ENCODE results near the gene TULP4.

Gene TULP4

DNA sequence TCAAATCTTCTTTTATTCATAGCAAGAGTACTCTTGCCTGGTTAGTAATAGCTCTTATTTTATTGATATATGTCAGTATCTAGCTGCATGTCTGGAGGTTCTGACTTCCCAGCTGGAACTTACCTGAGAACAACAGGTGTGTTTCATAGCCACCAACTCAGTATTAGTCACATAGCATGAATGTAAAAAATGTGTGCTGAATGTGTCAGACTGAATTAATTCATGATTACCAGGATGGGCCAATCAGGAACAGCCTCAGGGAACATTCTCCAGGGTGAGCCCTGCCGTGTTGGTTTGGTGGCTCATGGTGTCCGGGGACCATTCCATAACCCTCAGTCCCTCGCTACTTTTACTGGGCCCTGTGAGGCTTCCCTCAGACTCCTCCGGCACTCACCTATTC lies 99.7 kb downstream of the TULP4 start:
- H3K9ac ChIP-seq (ENCODE audit: low read depth in 1 of 2, low read length in 2 of 2) = no peak overlapping the region
- no peak overlapping the region for H3K27ac ChIP-seq (ENCODE audit: low read depth, low read length)
- no peaks in the 10 kb centered on the region for H3K27me3 ChIP-seq (ENCODE audit: control insufficient read depth in 1 of 2, insufficient read depth in 2 of 2, low read length in 2 of 2)
- H3K4me3 ChIP-seq (ENCODE audit: low read depth in 1 of 2, low read length in 2 of 2) = no peak overlapping the region
- no peaks in the 10 kb centered on the region for H3K9me3 ChIP-seq (ENCODE audit: control insufficient read depth in 1 of 2, low read length in 2 of 2)
- peaks cover 0 to 12% of the 10 kb centered on the region in 2 donors for H3K4me1 ChIP-seq (ENCODE audit: control insufficient read depth in 1 of 2, insufficient read depth in 2 of 2, low read length in 2 of 2)
- peaks cover 0 to 18% of the 10 kb centered on the region in 2 donors for H3K36me3 ChIP-seq (ENCODE audit: control insufficient read depth in 1 of 2, insufficient read depth in 2 of 2, low read length in 2 of 2)

- H3K4me1 ChIP-seq (ENCODE audit: control insufficient read depth in 1 of 2, insufficient read depth in 2 of 2, low read length in 2 of 2) = peaks cover 0 to 12% of the 10 kb centered on the region in 2 donors
- no peak overlapping the region for H3K9ac ChIP-seq (ENCODE audit: low read depth in 1 of 2, low read length in 2 of 2)
- H3K4me3 ChIP-seq (ENCODE audit: low read depth in 1 of 2, low read length in 2 of 2) = no peak overlapping the region
- H3K27me3 ChIP-seq (ENCODE audit: control insufficient read depth in 1 of 2, insufficient read depth in 2 of 2, low read length in 2 of 2) = no peaks in the 10 kb centered on the region
- H3K9me3 ChIP-seq (ENCODE audit: control insufficient read depth in 1 of 2, low read length in 2 of 2) = no peaks in the 10 kb centered on the region
- peaks cover 0 to 20% of the 10 kb centered on the region in 2 donors for H3K36me3 ChIP-seq (ENCODE audit: control insufficient read depth in 1 of 2, insufficient read depth in 2 of 2, low read length in 2 of 2)
- no peak overlapping the region for H3K27ac ChIP-seq (ENCODE audit: low read depth, low read length)
Measured at GRCh38 chr6:158413028-158413427, 100.8 kb downstream of the TULP4 start.

DNA sequence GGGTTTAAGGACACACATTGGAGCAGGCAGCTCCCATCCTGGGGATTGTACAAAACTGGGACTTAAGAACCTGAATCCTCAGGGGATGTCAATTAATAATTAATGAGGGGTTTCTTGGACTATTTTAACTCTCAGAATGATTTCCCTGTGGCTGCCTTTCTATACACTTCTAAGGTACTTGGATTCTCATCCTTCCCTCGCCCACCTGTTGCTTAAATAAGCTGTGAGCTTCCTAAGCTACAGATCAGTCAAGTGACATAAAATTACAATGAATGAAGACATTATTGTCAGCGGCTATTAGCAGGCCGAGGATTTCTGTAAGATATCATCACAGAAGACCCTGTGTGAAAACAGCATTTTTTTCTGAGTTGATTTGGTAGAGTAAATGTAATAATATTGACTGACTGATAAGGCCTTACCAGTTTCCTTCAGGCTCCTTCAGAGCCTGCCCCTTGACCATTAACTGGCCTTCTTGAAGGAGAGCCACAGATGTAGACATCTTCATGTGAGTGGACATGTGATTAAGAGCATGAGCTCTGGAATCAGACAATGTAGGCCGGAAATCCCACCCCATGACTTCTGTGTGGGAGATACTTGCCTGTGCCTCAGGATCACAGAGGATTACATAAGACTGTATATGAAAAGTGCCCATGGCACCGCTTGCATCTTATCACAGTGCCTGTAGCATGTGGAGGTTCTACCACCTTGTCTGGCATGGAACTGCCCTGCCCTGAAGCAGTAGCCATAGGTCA lies 101.7 kb downstream of the TULP4 start:
- peaks cover 0 to 20% of the 10 kb centered on the region in 2 donors for H3K36me3 ChIP-seq (ENCODE audit: control insufficient read depth in 1 of 2, insufficient read depth in 2 of 2, low read length in 2 of 2)
- H3K27ac ChIP-seq (ENCODE audit: low read depth, low read length) = no peak overlapping the region
- no peak overlapping the region for H3K9ac ChIP-seq (ENCODE audit: low read depth in 1 of 2, low read length in 2 of 2)
- no peaks in the 10 kb centered on the region for H3K9me3 ChIP-seq (ENCODE audit: control insufficient read depth in 1 of 2, low read length in 2 of 2)
- H3K4me3 ChIP-seq (ENCODE audit: low read depth in 1 of 2, low read length in 2 of 2) = no peak overlapping the region
- H3K4me1 ChIP-seq (ENCODE audit: control insufficient read depth in 1 of 2, insufficient read depth in 2 of 2, low read length in 2 of 2) = peaks cover 0 to 9% of the 10 kb centered on the region in 2 donors
- H3K27me3 ChIP-seq (ENCODE audit: control insufficient read depth in 1 of 2, insufficient read depth in 2 of 2, low read length in 2 of 2) = no peaks in the 10 kb centered on the region

DNA sequence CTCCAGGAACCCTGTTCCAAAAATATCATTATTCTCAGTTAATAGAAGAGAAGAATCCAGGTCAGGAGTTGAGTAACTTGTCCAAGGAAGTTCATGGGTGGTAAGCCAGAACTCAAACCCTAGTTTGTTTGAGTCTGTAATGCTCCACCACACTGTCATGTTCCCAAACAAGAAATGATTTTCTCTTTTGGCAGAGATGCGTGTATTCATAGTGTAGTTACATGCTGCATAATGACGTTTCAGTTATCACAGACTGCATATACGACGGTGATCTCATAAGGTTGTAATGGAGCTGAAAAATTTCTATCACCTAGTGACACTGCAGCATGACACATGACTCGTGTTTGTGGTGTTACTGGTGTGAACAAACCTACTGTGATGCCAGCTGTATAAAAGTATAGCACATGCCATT lies 102.6 kb downstream of the TULP4 start:
- peaks cover 0 to 20% of the 10 kb centered on the region in 2 donors for H3K36me3 ChIP-seq (ENCODE audit: control insufficient read depth in 1 of 2, insufficient read depth in 2 of 2, low read length in 2 of 2)
- H3K4me3 ChIP-seq (ENCODE audit: low read depth in 1 of 2, low read length in 2 of 2) = no peak overlapping the region
- H3K9ac ChIP-seq (ENCODE audit: low read depth in 1 of 2, low read length in 2 of 2) = no peak overlapping the region
- H3K9me3 ChIP-seq (ENCODE audit: control insufficient read depth in 1 of 2, low read length in 2 of 2) = no peaks in the 10 kb centered on the region
- peaks cover 0 to 3% of the 10 kb centered on the region in 2 donors for H3K4me1 ChIP-seq (ENCODE audit: control insufficient read depth in 1 of 2, insufficient read depth in 2 of 2, low read length in 2 of 2)
- H3K27me3 ChIP-seq (ENCODE audit: control insufficient read depth in 1 of 2, insufficient read depth in 2 of 2, low read length in 2 of 2) = no peaks in the 10 kb centered on the region
- no peak overlapping the region for H3K27ac ChIP-seq (ENCODE audit: low read depth, low read length)

- Histone ChIP-seq H3K4me1 (ENCODE audit: control insufficient read depth in 1 of 2, insufficient read depth in 2 of 2, low read length in 2 of 2) (peaks cover 0 to 3% of the 10 kb centered on the region in 2 donors), H3K27me3 (ENCODE audit: control insufficient read depth in 1 of 2, insufficient read depth in 2 of 2, low read length in 2 of 2) (no peaks in the 10 kb centered on the region), H3K36me3 (ENCODE audit: control insufficient read depth in 1 of 2, insufficient read depth in 2 of 2, low read length in 2 of 2) (peaks cover 0 to 20% of the 10 kb centered on the region in 2 donors), H3K9me3 (ENCODE audit: control insufficient read depth in 1 of 2, low read length in 2 of 2) (no peaks in the 10 kb centered on the region), H3K4me3 (ENCODE audit: low read depth in 1 of 2, low read length in 2 of 2) (no peak overlapping the region), H3K9ac (ENCODE audit: low read depth in 1 of 2, low read length in 2 of 2) (no peak overlapping the region), H3K27ac (ENCODE audit: low read depth, low read length) (no peak overlapping the region)
Measured at GRCh38 chr6:158415666-158416065, 103.4 kb downstream of the TULP4 start.

DNA sequence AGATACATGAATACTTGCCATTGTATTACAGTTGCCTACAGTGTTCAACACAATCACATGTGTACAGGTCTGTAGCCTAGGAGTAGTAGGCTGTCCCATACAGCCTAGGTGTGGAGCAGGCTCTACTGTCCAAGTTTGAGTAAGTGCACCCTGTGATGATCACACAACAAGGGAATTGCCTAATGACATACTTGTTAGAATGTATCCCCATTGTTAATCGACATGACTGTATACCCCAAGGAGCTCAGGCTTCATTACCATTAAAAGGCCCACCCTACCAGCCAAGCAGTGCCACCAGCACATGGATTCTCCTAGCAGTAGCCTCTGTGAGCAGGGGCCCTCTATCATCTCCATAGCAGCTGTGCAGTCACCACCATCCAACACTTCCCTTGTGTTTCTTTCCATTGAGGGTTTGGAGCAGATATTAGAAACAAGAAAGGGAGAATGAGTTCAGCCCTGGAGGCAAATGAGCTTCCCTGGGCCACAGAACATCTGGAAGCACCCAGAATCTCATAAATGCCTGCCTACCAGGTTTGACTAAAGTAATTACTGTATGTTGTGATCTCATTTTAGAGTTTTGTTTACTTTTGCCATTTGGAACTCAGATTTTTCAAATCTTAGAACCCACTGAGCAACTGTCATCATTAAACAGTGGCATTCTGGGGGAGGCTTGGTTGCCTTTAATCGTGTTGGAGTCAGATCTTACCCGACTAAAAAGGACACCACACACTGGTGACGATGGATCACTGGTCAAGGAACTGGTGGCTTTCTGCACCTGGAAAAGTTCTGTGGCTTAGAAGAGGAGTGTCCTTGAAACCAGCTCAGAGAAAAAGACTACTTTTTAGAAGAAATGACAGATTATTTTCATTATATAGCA lies 104.9 kb downstream of the TULP4 start:
- no peaks in the 10 kb centered on the region for H3K27me3 ChIP-seq (ENCODE audit: control insufficient read depth in 1 of 2, insufficient read depth in 2 of 2, low read length in 2 of 2)
- peaks cover 0 to 20% of the 10 kb centered on the region in 2 donors for H3K36me3 ChIP-seq (ENCODE audit: control insufficient read depth in 1 of 2, insufficient read depth in 2 of 2, low read length in 2 of 2)
- no peak overlapping the region for H3K27ac ChIP-seq (ENCODE audit: low read depth, low read length)
- no peak overlapping the region for H3K4me3 ChIP-seq (ENCODE audit: low read depth in 1 of 2, low read length in 2 of 2)
- no peaks in the 10 kb centered on the region for H3K4me1 ChIP-seq (ENCODE audit: control insufficient read depth in 1 of 2, insufficient read depth in 2 of 2, low read length in 2 of 2)
- H3K9me3 ChIP-seq (ENCODE audit: control insufficient read depth in 1 of 2, low read length in 2 of 2) = no peaks in the 10 kb centered on the region
- no peak overlapping the region for H3K9ac ChIP-seq (ENCODE audit: low read depth in 1 of 2, low read length in 2 of 2)

GRCh38 chr6:158417760-158418098 lies 105.5 kb downstream of the TULP4 start:
- Histone ChIP-seq H3K36me3 (ENCODE audit: control insufficient read depth in 1 of 2, insufficient read depth in 2 of 2, low read length in 2 of 2) (peaks cover 0 to 20% of the 10 kb centered on the region in 2 donors), H3K4me1 (ENCODE audit: control insufficient read depth in 1 of 2, insufficient read depth in 2 of 2, low read length in 2 of 2) (no peaks in the 10 kb centered on the region), H3K9me3 (ENCODE audit: control insufficient read depth in 1 of 2, low read length in 2 of 2) (no peaks in the 10 kb centered on the region), H3K4me3 (ENCODE audit: low read depth in 1 of 2, low read length in 2 of 2) (no peak overlapping the region), H3K27me3 (ENCODE audit: control insufficient read depth in 1 of 2, insufficient read depth in 2 of 2, low read length in 2 of 2) (no peaks in the 10 kb centered on the region), H3K27ac (ENCODE audit: low read depth, low read length) (no peak overlapping the region), H3K9ac (ENCODE audit: low read depth in 1 of 2, low read length in 2 of 2) (no peak overlapping the region)

- no peak overlapping the region for H3K9ac ChIP-seq (ENCODE audit: low read depth in 1 of 2, low read length in 2 of 2)
- H3K27ac ChIP-seq (ENCODE audit: low read depth, low read length) = no peak overlapping the region
- H3K36me3 ChIP-seq (ENCODE audit: control insufficient read depth in 1 of 2, insufficient read depth in 2 of 2, low read length in 2 of 2) = peaks cover 0 to 14% of the 10 kb centered on the region in 2 donors
- no peaks in the 10 kb centered on the region for H3K27me3 ChIP-seq (ENCODE audit: control insufficient read depth in 1 of 2, insufficient read depth in 2 of 2, low read length in 2 of 2)
- no peaks in the 10 kb centered on the region for H3K9me3 ChIP-seq (ENCODE audit: control insufficient read depth in 1 of 2, low read length in 2 of 2)
- H3K4me1 ChIP-seq (ENCODE audit: control insufficient read depth in 1 of 2, insufficient read depth in 2 of 2, low read length in 2 of 2) = no peaks in the 10 kb centered on the region
- H3K4me3 ChIP-seq (ENCODE audit: low read depth in 1 of 2, low read length in 2 of 2) = no peak overlapping the region
Measured at GRCh38 chr6:158418501-158418900, 106.2 kb downstream of the TULP4 start.

GRCh38 chr6:158419339-158419909 lies 107.2 kb downstream of the TULP4 start:
- H3K9ac ChIP-seq (ENCODE audit: low read depth in 1 of 2, low read length in 2 of 2) = no peak overlapping the region
- peaks cover 0 to 11% of the 10 kb centered on the region in 2 donors for H3K36me3 ChIP-seq (ENCODE audit: control insufficient read depth in 1 of 2, insufficient read depth in 2 of 2, low read length in 2 of 2)
- no peak overlapping the region for H3K4me3 ChIP-seq (ENCODE audit: low read depth in 1 of 2, low read length in 2 of 2)
- no peaks in the 10 kb centered on the region for H3K9me3 ChIP-seq (ENCODE audit: control insufficient read depth in 1 of 2, low read length in 2 of 2)
- H3K27me3 ChIP-seq (ENCODE audit: control insufficient read depth in 1 of 2, insufficient read depth in 2 of 2, low read length in 2 of 2) = no peaks in the 10 kb centered on the region
- no peaks in the 10 kb centered on the region for H3K4me1 ChIP-seq (ENCODE audit: control insufficient read depth in 1 of 2, insufficient read depth in 2 of 2, low read length in 2 of 2)
- no peak overlapping the region for H3K27ac ChIP-seq (ENCODE audit: low read depth, low read length)

DNA sequence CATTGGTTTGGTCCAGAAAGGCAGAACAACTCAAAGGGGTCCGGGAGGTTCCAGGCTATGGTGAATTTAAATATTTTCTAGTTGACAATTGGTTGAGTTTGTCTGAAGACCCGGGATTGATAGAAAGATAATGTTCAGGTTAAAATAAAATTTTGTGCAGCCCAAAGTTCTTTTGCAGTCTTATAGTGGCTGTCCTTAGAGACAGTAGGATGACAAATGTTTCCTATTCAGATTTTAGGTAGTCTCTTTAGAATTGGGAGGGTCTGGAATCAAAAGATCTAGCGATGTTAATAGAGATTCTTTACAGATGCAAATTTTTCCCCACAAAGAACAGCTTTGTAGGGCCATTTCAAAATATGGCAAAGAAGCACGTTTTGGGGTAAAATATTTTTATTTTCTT lies 109.1 kb downstream of the TULP4 start:
- H3K27me3 ChIP-seq (ENCODE audit: control insufficient read depth in 1 of 2, insufficient read depth in 2 of 2, low read length in 2 of 2) = no peaks in the 10 kb centered on the region
- H3K4me1 ChIP-seq (ENCODE audit: control insufficient read depth in 1 of 2, insufficient read depth in 2 of 2, low read length in 2 of 2) = no peaks in the 10 kb centered on the region

More for the DNA sequence above, 109.1 kb downstream of the TULP4 start:
- no peak overlapping the region for H3K4me3 ChIP-seq (ENCODE audit: low read depth in 1 of 2, low read length in 2 of 2)
- H3K9ac ChIP-seq (ENCODE audit: low read depth in 1 of 2, low read length in 2 of 2) = no peak overlapping the region
- no peak overlapping the region for H3K27ac ChIP-seq (ENCODE audit: low read depth, low read length)
- H3K9me3 ChIP-seq (ENCODE audit: control insufficient read depth in 1 of 2, low read length in 2 of 2) = no peaks in the 10 kb centered on the region
- peaks cover 0 to 7% of the 10 kb centered on the region in 2 donors for H3K36me3 ChIP-seq (ENCODE audit: control insufficient read depth in 1 of 2, insufficient read depth in 2 of 2, low read length in 2 of 2)
